Colonic mucosa (tissue), 4 donors: Measurements from ENCODE around the gene CHSY3. TPM values are rescaled to one million over a fixed set of nuclear protein-coding genes. Genes with fewer than 3 reads are reported as not detected.

Experiments
- DNase-seq: peaks from one replicate; pipeline ENCODE4 v3.0.0-alpha.2; 2020
- H3K27ac ChIP-seq: fragments of 200-600 bp; one replicate; pipeline ENCODE4 v1.8.0; 2021
- H3K27me3 ChIP-seq: fragments of 200-600 bp; one replicate; pipeline ENCODE4 v1.8.0; 2021
- H3K36me3 ChIP-seq: fragments of 200-600 bp; one replicate; pipeline ENCODE4 v1.8.0; 2021
- H3K4me1 ChIP-seq: fragments of 200-600 bp; one replicate; pipeline ENCODE4 v1.8.0; 2021; ENCODE audit warnings: mild to moderate bottlenecking
- H3K4me3 ChIP-seq: fragments of 200-600 bp; one replicate; pipeline ENCODE4 v1.8.0; 2021
- H3K9ac ChIP-seq, 2 donors: one replicate each; pipeline ENCODE4 v1.7.0; 2013; ENCODE audit warnings: control low read depth in 2 of 2, low read depth in 2 of 2, low read length in 2 of 2
- H3K9me3 ChIP-seq: fragments of 200-600 bp; one replicate; pipeline ENCODE4 v1.8.0; 2021
- CTCF ChIP-seq: fragments of 200-600 bp; IDR thresholded peaks from one replicate; pipeline ENCODE4 v1.8.0; 2022; ENCODE audit warnings: antibody characterized with exemption, mild to moderate bottlenecking
- intact Hi-C: fragments of 100-400 bp; cut with DNase I; formaldehyde crosslinking; loops from one replicate; pipeline ENCODE4 v1.14.1; 2022
- total RNA-seq, 2 donors: library from RNA; stranded (reverse); fragmentation: NEBNext Ultra II Directional in 1 of 2; extraction: Animal tissue kit (Norgen Biotek cat#: 25700) in 1 of 2; gene quantifications; one replicate each; pipeline ENCODE4 v1.2.1, GENCODE V29; 2021
- donor health status: healthy.
- donor health status: DM: no; HTN: no; CAD: no.
- donor health status: DM: no; HTN: no; CAD: no.

The CHSY3 gene
- total RNA-seq, 2 donors from 2014 or later: 0.42 to 0.99 TPM

- H3K4me3 ChIP-seq: no peak overlapping the region
- DNase-seq: no peak
- no peaks in the 10 kb centered on the region for H3K4me1 ChIP-seq
- H3K9me3 ChIP-seq: no peaks in the 10 kb centered on the region
- H3K27me3 ChIP-seq: peaks cover 10% of the 10 kb centered on the region
- H3K36me3 ChIP-seq: no peaks in the 10 kb centered on the region
- no peak overlapping the region for H3K9ac ChIP-seq
- H3K27ac ChIP-seq: no peak overlapping the region
- intact Hi-C loops: no loop called here
- TF ChIP-seq CTCF: no peak
Observed at GRCh38 chr5:129899454-129899853, 4.8 kb upstream of the CHSY3 start.

- peaks cover 26% of the 10 kb centered on the region for H3K27me3 ChIP-seq
- H3K36me3 ChIP-seq: no peaks in the 10 kb centered on the region
- H3K4me3 ChIP-seq: no peak overlapping the region
- no peaks in the 10 kb centered on the region for H3K9me3 ChIP-seq
- DNase-seq: no peak
- peaks cover 5% of the 10 kb centered on the region for H3K4me1 ChIP-seq
- no peak for TF ChIP-seq CTCF
- intact Hi-C loops: no loop called here
- no peak overlapping the region for H3K27ac ChIP-seq
- no peak overlapping the region for H3K9ac ChIP-seq
Observed at GRCh38 chr5:129902816-129903215, 1.4 kb upstream of the CHSY3 start.

GRCh38 chr5:129903466-129904101 is 681 bp upstream of the CHSY3 start:
- TF ChIP-seq CTCF: no peak
- Histone ChIP-seq H3K36me3 (no peaks in the 10 kb centered on the region), H3K27ac (peak overlapping the region; percentile 44), H3K9me3 (no peaks in the 10 kb centered on the region), H3K9ac (peak overlapping the region in 1 of 2 donors; percentile 54), H3K4me1 (peaks cover 5% of the 10 kb centered on the region), H3K4me3 (peak overlapping the region; percentile 63), H3K27me3 (peaks cover 26% of the 10 kb centered on the region)
- intact Hi-C loops: no loop called here
- no peak for DNase-seq

GRCh38 chr5:129904667-129905472 is 605 bp downstream of the CHSY3 start:
- Histone ChIP-seq H3K4me3 (peak overlapping the region; percentile 63), H3K27me3 (peaks cover 26% of the 10 kb centered on the region), H3K4me1 (peaks cover 5% of the 10 kb centered on the region), H3K36me3 (no peaks in the 10 kb centered on the region), H3K9me3 (no peaks in the 10 kb centered on the region), H3K9ac (peak overlapping the region in 1 of 2 donors; percentile 62), H3K27ac (peak overlapping the region; percentile 55)
- intact Hi-C loops: no loop called here
- TF ChIP-seq CTCF: no peak
- DNase-seq: no peak

- intact Hi-C loops: no loop called here
- Histone ChIP-seq H3K9ac (no peak overlapping the region), H3K27me3 (peaks cover 26% of the 10 kb centered on the region), H3K36me3 (no peaks in the 10 kb centered on the region), H3K4me3 (peak overlapping the region; percentile 63), H3K4me1 (peaks cover 5% of the 10 kb centered on the region), H3K9me3 (no peaks in the 10 kb centered on the region), H3K27ac (no peak overlapping the region)
- peak; percentile 19 for DNase-seq
- TF ChIP-seq CTCF: no peak
Observed at GRCh38 chr5:129905473-129906176, 1.4 kb downstream of the CHSY3 start.
